ENCODE data around the gene SPTB. TPM values are rescaled to one million over a fixed set of nuclear protein-coding genes. Genes with fewer than 3 reads are reported as not detected.
A peak's percentile ranks its signal among the peaks of the same experiment; 100 is the strongest.

The SPTB gene
- total RNA-seq, 2 experiments from 2014 or later: 0.03 to 0.08 TPM

DNA sequence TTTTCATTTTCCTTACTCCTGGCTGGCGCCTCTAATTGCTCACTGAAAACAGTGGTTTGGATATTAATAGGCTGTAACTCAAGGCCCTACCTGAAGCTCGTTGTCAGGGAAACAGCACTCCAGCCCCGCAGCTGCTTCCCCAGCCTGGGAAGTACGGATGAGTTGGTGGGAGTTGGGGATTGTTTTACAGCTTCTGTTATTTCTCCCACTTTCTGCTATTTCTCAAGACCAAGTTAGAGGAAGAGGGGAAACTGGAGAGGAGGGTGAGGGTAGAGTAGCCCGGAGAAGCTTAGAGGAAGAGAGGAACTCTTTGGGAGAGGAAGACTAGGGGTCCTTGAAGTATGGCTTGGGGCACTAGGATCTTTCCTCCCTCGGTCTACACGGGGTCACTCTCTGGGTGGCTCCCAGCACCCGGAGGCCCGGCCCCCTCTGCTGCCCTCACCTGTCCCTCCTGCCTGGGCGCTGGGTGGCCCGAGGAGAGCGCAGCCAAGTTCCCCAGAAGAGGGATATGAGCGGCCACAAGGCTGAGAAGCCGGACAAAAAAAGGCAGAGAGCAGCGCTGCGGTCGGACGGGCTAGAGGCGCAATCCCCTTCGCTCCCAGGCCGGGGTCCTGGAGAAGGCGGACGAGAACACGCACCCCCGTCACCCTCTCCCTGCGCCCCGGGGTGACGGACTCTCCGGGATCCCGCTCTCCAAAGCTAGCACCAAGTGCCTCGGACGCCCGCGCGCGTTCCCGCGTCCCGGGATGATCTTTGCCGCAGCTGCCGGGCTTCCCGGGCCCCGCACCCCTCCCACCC, 671 bp downstream of the SPTB start:
- intact Hi-C loops (cut with DNase I, micrococcal nuclease): no loop called here
- Mint-ChIP-seq H3K27ac (no peak overlapping the region), H3K9me3 (no peaks in the 10 kb centered on the region), H3K36me3 (ENCODE audit: low read depth) (no peaks in the 10 kb centered on the region), H3K27me3 (peaks cover 62% of the 10 kb centered on the region), H3K4me1 (ENCODE audit: low read depth) (peaks cover 8% of the 10 kb centered on the region), H3K4me3 (peak overlapping the region; percentile 68)
- Histone ChIP-seq H3K9me3 (ENCODE audit: control insufficient read depth in 1 of 2, insufficient read depth in 1 of 2, low read length in 2 of 2) (no peaks in the 10 kb centered on the region), H3K4me1 (ENCODE audit: insufficient read depth, low read length) (peaks cover 17% of the 10 kb centered on the region), H3K36me3 (ENCODE audit: insufficient read depth, low read length) (no peaks in the 10 kb centered on the region), H3K27me3 (ENCODE audit: control insufficient read depth in 1 of 2, insufficient read depth in 2 of 2, low read length in 2 of 2) (peaks cover 23 to 26% of the 10 kb centered on the region in 2 experiments), H3K4me3 (ENCODE audit: low read length) (peak overlapping the region; percentile 34), H3K27ac (ENCODE audit: low read depth in 1 of 2, low read length in 2 of 2) (no peak overlapping the region)
- ATAC-seq (ENCODE audit: poor library complexity) (no peak), DNase-seq (peak in 2 of 14 experiments; percentile 1 to 15)
- ChIA-PET POLR2A (interaction anchor here (1.9 to 3.5 kb wide), 2 partner anchors 13 to 36 kb away, joined by 8 to 14 read pairs; partner anchors contain the start of gene CHURC1), CTCF (interaction anchor here (0.9 to 3.9 kb wide), 3 partner anchors 13 to 56 kb away, joined by 3 to 19 read pairs (median 6); no protein-coding TSS in a partner anchor)
- TF ChIP-seq, protein P1, sequence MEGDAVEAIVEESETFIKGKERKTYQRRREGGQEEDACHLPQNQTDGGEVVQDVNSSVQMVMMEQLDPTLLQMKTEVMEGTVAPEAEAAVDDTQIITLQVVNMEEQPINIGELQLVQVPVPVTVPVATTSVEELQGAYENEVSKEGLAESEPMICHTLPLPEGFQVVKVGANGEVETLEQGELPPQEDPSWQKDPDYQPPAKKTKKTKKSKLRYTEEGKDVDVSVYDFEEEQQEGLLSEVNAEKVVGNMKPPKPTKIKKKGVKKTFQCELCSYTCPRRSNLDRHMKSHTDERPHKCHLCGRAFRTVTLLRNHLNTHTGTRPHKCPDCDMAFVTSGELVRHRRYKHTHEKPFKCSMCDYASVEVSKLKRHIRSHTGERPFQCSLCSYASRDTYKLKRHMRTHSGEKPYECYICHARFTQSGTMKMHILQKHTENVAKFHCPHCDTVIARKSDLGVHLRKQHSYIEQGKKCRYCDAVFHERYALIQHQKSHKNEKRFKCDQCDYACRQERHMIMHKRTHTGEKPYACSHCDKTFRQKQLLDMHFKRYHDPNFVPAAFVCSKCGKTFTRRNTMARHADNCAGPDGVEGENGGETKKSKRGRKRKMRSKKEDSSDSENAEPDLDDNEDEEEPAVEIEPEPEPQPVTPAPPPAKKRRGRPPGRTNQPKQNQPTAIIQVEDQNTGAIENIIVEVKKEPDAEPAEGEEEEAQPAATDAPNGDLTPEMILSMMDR (IDR thresholded peaks at IDR 0.05): no peak

DNA sequence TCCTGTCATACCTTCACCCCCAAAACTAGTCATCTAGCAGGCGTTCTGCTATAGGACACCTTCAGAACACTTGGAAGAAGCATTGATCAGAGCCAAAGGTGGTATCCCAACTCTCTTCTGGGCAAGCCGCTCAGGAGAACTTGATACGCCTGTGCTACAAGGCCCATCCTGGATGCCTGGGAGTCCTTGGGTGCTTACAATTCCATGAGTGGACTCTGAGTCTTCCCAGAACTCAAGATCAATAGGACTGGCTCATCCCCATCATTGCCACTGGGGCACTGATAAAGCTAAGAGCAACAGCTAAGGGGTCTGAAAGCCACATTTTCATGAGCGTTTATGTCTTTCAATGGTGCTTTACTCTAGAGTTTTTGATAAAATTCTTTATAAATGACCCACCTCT, 1.9 kb downstream of the SPTB start:
- ATAC-seq (ENCODE audit: poor library complexity): no peak
- Mint-ChIP-seq H3K4me1 (ENCODE audit: low read depth) (peaks cover 8% of the 10 kb centered on the region), H3K9me3 (no peaks in the 10 kb centered on the region), H3K27me3 (peaks cover 57% of the 10 kb centered on the region), H3K4me3 (peak overlapping the region; percentile 53), H3K36me3 (ENCODE audit: low read depth) (no peaks in the 10 kb centered on the region), H3K27ac (no peak overlapping the region)
- ChIA-PET CTCF (interaction anchor here (0.9 to 1.0 kb wide), 2 partner anchors 14 to 54 kb away, joined by 3 read pairs; no protein-coding TSS in a partner anchor), POLR2A (interaction anchor here (0.6 to 0.9 kb wide), 2 partner anchors 14 to 109 kb away, joined by 3 to 5 read pairs; partner anchors contain the start of gene FNTB)
- H3K4me1 ChIP-seq (ENCODE audit: insufficient read depth, low read length): peaks cover 17% of the 10 kb centered on the region
- no peak for DNase-seq
- no peaks in the 10 kb centered on the region for H3K9me3 ChIP-seq (ENCODE audit: control insufficient read depth in 1 of 2, insufficient read depth in 1 of 2, low read length in 2 of 2)
- no peaks in the 10 kb centered on the region for H3K36me3 ChIP-seq (ENCODE audit: insufficient read depth, low read length)
- peaks cover 23 to 26% of the 10 kb centered on the region in 2 experiments for H3K27me3 ChIP-seq (ENCODE audit: control insufficient read depth in 1 of 2, insufficient read depth in 2 of 2, low read length in 2 of 2)
- TF ChIP-seq, protein P1 (IDR thresholded peaks at IDR 0.05): no peak
- H3K4me3 ChIP-seq (ENCODE audit: low read length): no peak overlapping the region
- intact Hi-C loops (cut with DNase I, micrococcal nuclease): no loop called here
- no peak overlapping the region for H3K27ac ChIP-seq (ENCODE audit: low read depth in 1 of 2, low read length in 2 of 2)

DNA sequence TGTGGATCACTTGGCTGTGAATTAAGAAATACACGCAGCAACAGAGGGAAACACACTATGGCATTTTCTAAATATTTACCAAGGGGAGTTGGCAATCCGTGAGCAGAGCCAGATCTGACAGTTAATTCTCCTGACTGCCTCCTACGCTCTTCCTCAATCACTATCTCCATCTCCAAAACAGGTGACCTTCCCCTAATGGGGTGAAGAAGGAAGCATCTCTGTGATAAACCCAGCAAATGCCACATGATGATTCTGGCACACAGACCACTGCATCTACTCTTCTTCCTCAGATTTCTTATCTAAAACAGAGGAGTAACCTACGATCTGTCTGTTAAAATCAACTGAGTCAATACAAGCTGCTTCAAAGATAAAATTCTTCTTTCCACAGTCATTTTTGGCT, 4.4 kb downstream of the SPTB start:
- Mint-ChIP-seq H3K4me1 (ENCODE audit: low read depth) (peaks cover under 1% of the 10 kb centered on the region), H3K36me3 (ENCODE audit: low read depth) (no peaks in the 10 kb centered on the region), H3K4me3 (no peak overlapping the region), H3K9me3 (no peaks in the 10 kb centered on the region), H3K27ac (no peak overlapping the region), H3K27me3 (peaks cover 57% of the 10 kb centered on the region)
- TF ChIP-seq, protein P1 (IDR thresholded peaks at IDR 0.05): no peak
- Histone ChIP-seq H3K4me3 (ENCODE audit: low read length) (no peak overlapping the region), H3K27ac (ENCODE audit: low read depth in 1 of 2, low read length in 2 of 2) (no peak overlapping the region), H3K9me3 (ENCODE audit: control insufficient read depth in 1 of 2, insufficient read depth in 1 of 2, low read length in 2 of 2) (no peaks in the 10 kb centered on the region), H3K36me3 (ENCODE audit: insufficient read depth, low read length) (no peaks in the 10 kb centered on the region), H3K27me3 (ENCODE audit: control insufficient read depth in 1 of 2, insufficient read depth in 2 of 2, low read length in 2 of 2) (peaks cover 18 to 19% of the 10 kb centered on the region in 2 experiments), H3K4me1 (ENCODE audit: insufficient read depth, low read length) (peaks cover 10% of the 10 kb centered on the region)
- CTCF ChIA-PET: no interaction called here
- intact Hi-C loops (cut with DNase I, micrococcal nuclease): no loop called here
- ATAC-seq (ENCODE audit: poor library complexity) (no peak), DNase-seq (no peak)
- POLR2A ChIA-PET: interaction anchor here (0.9 kb wide), 1 partner anchor 39 kb away, joined by 3 read pairs; the partner anchor contains the start of gene CHURC1

All from CD4-positive, alpha-beta T cell (primary cell).